Astrocyte (in vitro differentiated cells and primary cell): ENCODE data around the gene CDH13.

ENCODE experiments used
- CTCF ChIP-seq: IDR thresholded peaks from 2 replicates; pipeline ENCODE4 v1.5.1; 2011; ENCODE audit warnings: low read depth, mild to moderate bottlenecking, inconsistent platforms, low read length, moderate library complexity; ENCODE audit not compliant: insufficient read depth
- EZH2 ChIP-seq: IDR thresholded peaks from 2 replicates; pipeline ENCODE4 v1.6.1; 2012; ENCODE audit warnings: mild to moderate bottlenecking, low read length, inconsistent platforms; ENCODE audit not compliant: insufficient read depth

DNA sequence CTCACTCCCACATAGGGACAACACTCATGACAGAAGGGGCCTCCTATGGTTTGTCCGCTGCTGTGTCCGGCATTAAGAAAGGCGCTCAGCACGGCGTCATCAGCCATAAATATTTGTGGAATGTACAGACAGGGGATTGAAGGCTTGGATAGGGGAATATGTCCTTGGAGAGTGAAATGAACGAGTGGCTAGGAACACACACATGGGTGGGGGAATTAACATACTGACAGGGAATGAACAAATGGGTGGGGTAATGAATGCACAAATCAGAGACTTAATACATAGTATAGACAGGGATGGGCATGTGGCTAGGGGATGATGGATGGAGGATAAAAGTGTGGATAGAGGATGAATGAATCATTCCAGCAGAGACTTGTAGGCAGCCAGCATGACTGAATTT, 1027.0 kb downstream of the CDH13 start:
- TF ChIP-seq CTCF, result no peak
- no peak for TF ChIP-seq EZH2
